HK-2 (cell line): Measurements from ENCODE around the gene ALKBH4.
"Not testable (repeated sequence)": the region's sequence is repeated elsewhere in the genome, so short reads cannot be mapped to it uniquely, and the experiment has no call there.

Experiments used
- DNase-seq: peaks from one replicate; pipeline ENCODE4 v3.0.0-alpha.2; 2018; ENCODE audit not compliant: unreplicated experiment

ALKBH4 gene

GRCh38 chr7:102464577-102465280, at the start of gene ALKBH4, which contains the start of gene LRWD1:
Gene ALKBH4 (minus strand): TSS chr7:102464863. CDS start chr7:102464836, 27 bp downstream.
Gene LRWD1 (plus strand): TSS chr7:102464984. CDS start chr7:102465081, 97 bp downstream.
- peak; percentile 96 for DNase-seq

DNA sequence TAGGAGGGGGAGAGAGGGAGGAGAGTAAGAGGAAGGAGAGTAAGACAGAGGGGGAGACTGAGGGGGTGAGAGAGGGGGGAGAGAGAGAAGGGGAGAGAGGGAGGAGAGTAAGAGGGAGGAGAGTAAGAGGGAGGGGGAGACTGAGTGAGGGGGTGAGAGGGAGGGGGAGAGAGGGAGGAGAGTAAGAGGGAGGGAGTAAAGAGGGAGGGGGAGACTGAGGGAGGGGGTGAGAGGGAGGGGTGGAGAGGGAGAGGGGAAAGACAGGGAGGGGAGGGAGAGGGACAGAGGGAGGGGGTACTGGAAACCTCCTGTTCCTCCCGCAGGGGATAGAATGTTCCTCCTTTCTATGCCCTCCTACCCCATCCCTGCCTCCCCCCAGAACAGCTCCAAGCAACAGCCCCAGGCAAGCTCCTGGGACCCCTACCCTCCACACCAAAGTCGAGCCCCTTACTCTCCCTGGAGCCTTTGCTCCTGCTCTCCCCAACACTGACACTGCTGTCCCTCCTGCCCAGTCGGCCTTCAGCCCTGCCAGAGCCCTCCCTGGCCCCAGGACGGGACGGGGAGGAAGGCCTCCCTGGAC, 48.1 kb upstream of the ALKBH4 start:
- DNase-seq = peak; percentile 8

DNA sequence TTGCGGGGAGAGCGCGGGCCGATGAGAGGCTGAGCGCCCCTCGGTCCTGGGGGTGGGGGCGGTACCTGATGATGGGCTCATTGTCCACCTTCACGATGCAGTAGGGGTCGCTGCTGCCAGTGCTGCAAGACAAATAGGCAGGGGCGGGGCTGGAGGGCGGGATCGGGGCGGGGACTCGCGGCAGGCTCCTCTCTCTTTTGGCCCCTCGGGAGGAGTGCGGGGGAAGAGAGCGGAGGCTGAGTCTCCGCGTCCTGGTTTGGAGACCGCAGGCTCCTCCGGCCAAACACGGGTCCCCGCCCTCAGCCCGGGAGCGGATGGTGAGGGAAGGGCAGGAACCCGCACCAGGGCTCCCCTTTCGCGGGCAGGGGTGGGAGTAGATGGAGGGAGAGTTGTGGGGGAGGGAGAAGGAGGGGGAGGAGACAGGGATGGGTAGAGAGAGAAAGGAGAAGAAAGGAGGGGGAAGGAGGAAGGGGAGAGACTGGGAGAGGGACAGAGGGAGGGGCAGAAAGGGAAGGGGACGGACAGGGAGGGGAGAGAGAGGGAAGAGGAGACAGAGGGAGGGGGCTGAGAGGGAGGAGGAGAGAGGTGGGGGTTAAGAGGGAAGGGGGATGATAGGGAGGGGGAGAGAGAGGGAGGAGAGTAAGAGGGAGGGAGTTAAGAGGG, 47.3 kb upstream of the ALKBH4 start:
- DNase-seq = not testable (repeated sequence)

DNA sequence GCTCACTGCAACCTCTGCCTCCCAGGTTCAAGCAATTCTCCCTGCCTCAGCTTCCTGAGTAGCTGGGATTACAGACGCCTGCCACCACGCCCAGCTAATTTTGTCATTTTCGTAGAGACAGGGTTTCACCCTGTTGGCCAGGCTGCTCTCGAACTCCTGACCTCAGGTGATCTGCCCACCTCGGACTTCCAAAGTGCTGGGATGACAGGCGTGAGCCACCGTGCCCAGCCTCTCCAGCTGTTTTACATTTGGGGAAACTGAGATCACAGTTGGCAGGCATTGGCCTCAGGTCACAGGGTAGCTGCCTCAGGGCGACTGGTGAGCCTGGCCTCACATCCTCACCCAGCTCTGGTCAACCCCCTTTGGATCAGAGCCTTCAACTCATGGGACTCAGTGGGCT, 45.9 kb upstream of the ALKBH4 start:
- not testable (repeated sequence) for DNase-seq

GRCh38 chr7:102507410-102508088, 42.9 kb upstream of the ALKBH4 start:
- not testable (repeated sequence) for DNase-seq

DNA sequence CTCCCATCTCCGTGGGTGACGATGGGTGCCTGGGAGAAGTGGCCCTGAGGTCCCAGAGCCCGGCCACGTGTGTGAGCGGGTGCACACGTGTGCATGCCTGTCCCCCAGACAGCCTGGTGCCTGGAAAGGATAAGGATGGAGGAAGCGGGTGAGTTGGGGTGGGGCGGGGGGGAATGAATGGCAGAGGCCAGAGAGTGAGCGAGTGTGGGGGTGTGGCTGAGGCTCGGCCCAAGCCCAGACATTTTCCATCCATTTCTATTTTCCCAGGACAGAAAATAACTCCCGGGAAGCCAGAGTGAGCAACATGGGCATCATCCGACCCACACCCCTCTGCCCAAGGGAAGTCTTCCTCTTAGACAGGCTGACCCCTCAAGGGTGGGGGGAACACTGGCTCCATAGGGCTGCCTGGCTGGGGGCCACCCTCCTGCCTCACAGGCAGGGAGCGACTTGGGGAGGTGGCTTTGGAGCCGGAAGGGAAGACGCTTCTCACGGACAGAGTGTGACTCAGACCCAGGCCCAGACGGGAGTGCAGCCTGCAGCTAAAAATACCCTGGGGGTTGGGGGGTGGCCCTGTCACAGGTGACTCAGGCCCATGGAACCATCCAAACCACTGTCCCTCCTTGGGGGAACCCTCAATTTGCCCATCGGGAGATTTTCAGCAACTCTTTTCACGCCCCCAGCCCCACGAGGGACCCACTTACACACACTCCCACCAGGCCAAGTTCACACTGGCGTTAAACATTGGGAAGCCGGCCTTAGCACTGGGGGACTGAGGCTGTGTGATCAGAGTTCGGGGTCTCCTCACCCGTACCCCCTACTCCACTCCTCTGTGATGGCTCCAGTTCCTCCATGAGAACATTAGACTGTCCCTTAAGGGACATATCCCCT, 40.9 kb upstream of the ALKBH4 start:
- DNase-seq = not testable (repeated sequence)

GRCh38 chr7:102503141-102503540, 38.5 kb upstream of the ALKBH4 start:
- DNase-seq = not testable (repeated sequence)

- DNase-seq = not testable (repeated sequence)
Observed at GRCh38 chr7:102498321-102498720, 33.7 kb upstream of the ALKBH4 start.

- DNase-seq = not testable (repeated sequence)
Observed at GRCh38 chr7:102497308-102497707, 32.6 kb upstream of the ALKBH4 start.

- DNase-seq = not testable (repeated sequence)
Observed at GRCh38 chr7:102496861-102497260, 32.2 kb upstream of the ALKBH4 start.

DNA sequence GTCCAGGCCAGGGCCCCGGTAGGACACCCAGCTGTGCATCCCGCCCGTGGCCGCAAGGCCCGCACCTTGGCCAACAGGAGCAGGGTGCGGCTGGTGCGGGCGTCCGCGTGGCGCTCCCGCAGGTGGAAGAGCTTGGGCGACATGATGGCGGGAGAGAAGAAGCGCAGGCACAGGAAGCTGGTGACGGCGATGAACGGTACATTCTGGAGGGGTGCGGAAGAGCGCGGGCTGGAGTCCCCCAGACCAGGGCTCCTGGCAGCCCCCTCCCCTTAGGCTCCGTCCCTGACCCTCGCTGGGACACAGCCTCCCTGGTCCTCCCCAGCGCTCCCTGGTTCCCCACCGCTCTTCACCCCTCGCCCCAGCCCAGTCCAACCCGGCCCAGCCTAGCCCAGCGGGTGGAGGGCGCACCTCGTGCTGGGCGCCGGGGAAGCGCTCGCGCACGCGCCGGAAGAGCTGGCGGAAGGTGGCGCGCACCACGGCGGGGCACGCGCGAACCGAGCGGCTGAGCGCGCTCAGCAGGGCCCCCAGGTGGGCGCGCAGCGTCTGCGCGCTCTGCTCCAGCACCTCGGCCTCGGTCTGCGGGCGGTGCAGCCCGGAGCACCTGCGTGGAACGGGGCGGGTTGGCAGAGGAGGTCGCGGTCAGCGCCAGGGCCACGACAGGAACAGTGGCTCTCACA, 29.9 kb upstream of the ALKBH4 start:
- not testable (repeated sequence) for DNase-seq

- DNase-seq = not testable (repeated sequence)
Observed at GRCh38 chr7:102494026-102494425, 29.4 kb upstream of the ALKBH4 start.

GRCh38 chr7:102493220-102493935, 28.7 kb upstream of the ALKBH4 start:
- not testable (repeated sequence) for DNase-seq

GRCh38 chr7:102490529-102491075, 25.9 kb upstream of the ALKBH4 start:
- DNase-seq = not testable (repeated sequence)

DNA sequence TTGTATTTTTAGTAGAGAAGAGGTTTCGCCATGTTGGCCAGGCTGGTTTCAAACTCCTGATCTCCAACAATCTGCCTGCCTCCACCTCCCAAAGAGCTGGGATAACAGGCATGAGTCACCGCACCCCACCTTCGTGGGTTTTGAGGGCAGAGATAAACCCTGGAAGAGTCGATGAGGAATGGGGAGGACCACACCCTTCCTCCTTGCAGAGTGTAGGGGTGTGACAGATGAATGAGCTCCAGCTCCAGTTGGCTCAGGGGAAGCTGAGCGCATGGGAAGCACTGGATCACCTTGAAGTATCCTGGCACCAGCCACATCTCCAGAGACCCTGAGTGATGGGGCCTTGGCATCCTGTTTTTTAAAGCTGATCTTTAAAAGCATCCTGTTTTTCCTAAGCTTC, 19.7 kb upstream of the ALKBH4 start:
- not testable (repeated sequence) for DNase-seq

DNA sequence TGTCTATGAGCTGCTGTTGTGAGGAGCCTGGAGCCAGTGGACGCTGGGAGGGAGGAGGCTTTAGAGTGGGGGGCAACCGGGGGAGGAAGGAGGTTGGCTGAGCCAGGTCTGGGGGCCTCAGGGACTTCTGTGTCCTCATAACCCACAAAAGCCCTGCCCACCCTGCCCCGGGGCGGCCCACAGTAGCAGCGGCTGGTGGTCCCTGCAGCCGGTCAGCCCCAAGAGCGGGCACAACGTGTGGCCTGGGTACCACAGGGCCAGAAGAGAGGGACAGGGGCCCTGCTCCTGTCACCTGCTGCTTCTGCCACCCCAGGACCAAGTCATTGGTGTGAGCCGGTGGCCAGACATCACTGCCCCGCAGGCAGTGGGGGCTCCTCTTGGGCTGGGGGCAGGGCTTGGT, 17.3 kb upstream of the ALKBH4 start:
- DNase-seq = not testable (repeated sequence)

- not testable (repeated sequence) for DNase-seq
Observed at GRCh38 chr7:102479982-102480637, 15.4 kb upstream of the ALKBH4 start.

- not testable (repeated sequence) for DNase-seq
Observed at GRCh38 chr7:102479209-102479584, 14.5 kb upstream of the ALKBH4 start.
